ENCODE data around the gene SPRN.

Gene SPRN

GRCh38 chr10:133456041-133456951, 31.9 kb upstream of the SPRN start:
- no peak for DNase-seq

GRCh38 chr10:133455611-133456031, 31.2 kb upstream of the SPRN start:
- DNase-seq: no peak

GRCh38 chr10:133455196-133455595, 30.8 kb upstream of the SPRN start:
- DNase-seq: no peak

GRCh38 chr10:133454204-133454893, 29.9 kb upstream of the SPRN start:
- no peak for DNase-seq

- no peak for DNase-seq
Observed at GRCh38 chr10:133453516-133454203, 29.2 kb upstream of the SPRN start, which contains the start of gene SCART1. TSS of gene SCART1 (plus strand) at chr10:133453945. CDS start at chr10:133453998, 53 bp downstream.

GRCh38 chr10:133452453-133452852, 28.0 kb upstream of the SPRN start:
- no peak for DNase-seq

- no peak for DNase-seq
Observed at GRCh38 chr10:133451346-133451745, 26.9 kb upstream of the SPRN start.

GRCh38 chr10:133448120-133448519, 23.7 kb upstream of the SPRN start:
- DNase-seq: no peak

GRCh38 chr10:133446979-133447378, 22.6 kb upstream of the SPRN start:
- no peak for DNase-seq

- no peak for DNase-seq
Observed at GRCh38 chr10:133445751-133446708, 21.6 kb upstream of the SPRN start.

- no peak for DNase-seq
Observed at GRCh38 chr10:133445268-133445732, 20.9 kb upstream of the SPRN start.

GRCh38 chr10:133444342-133445267, 20.2 kb upstream of the SPRN start:
- DNase-seq: no peak

GRCh38 chr10:133442967-133443924, 18.8 kb upstream of the SPRN start:
- no peak for DNase-seq

GRCh38 chr10:133442191-133442966, 18.0 kb upstream of the SPRN start:
- DNase-seq: peak; percentile 2

- no peak for DNase-seq
Observed at GRCh38 chr10:133441780-133442179, 17.4 kb upstream of the SPRN start.

GRCh38 chr10:133441356-133441755, 16.9 kb upstream of the SPRN start:
- peak; percentile 0 for DNase-seq

- DNase-seq: no peak
Observed at GRCh38 chr10:133440633-133441285, 16.3 kb upstream of the SPRN start.

Measured in effector CD4-positive, alpha-beta T cell (primary cell).